H9 (cell line): ENCODE measurements around the gene CACHD1. TPM values are rescaled to one million over a fixed set of nuclear protein-coding genes. Genes with fewer than 3 reads are reported as not detected.

Source experiments
- DNase-seq: peaks from one replicate; pipeline ENCODE4 v3.0.0-alpha.2; 2017
- H2AFZ ChIP-seq: one replicate; pipeline ENCODE4 v1.6.1; 2013; ENCODE audit warnings: mild to moderate bottlenecking, low read length, control low read depth, moderate library complexity
- H2AK5ac ChIP-seq: 2 replicates; pipeline ENCODE4 v1.6.1; 2013; ENCODE audit warnings: low read length, control low read depth, mixed read lengths; ENCODE audit not compliant: insufficient read length
- H2BK120ac ChIP-seq: one replicate; pipeline ENCODE4 v1.6.1; 2013; ENCODE audit warnings: low read depth, mild to moderate bottlenecking, low read length, control low read depth, inconsistent platforms; ENCODE audit not compliant: poor library complexity, severe bottlenecking
- H2BK12ac ChIP-seq: 2 replicates; pipeline ENCODE4 v1.6.1; 2013; ENCODE audit warnings: low read length, control low read depth, mixed read lengths, low read depth; ENCODE audit not compliant: insufficient read length
- H2BK15ac ChIP-seq: 2 replicates; pipeline ENCODE4 v1.6.1; 2013; ENCODE audit warnings: low read depth, low read length, control low read depth
- H2BK20ac ChIP-seq: one replicate; pipeline ENCODE4 v1.6.1; 2013; ENCODE audit warnings: low read depth, mild to moderate bottlenecking, low read length, control low read depth, inconsistent platforms; ENCODE audit not compliant: poor library complexity, severe bottlenecking
- H2BK5ac ChIP-seq: 2 replicates; pipeline ENCODE4 v1.6.1; 2013; ENCODE audit warnings: low read length, control low read depth, mixed read lengths; ENCODE audit not compliant: insufficient read length
- H3K14ac ChIP-seq: 2 replicates; pipeline ENCODE4 v1.6.1; 2013; ENCODE audit warnings: low read length, control low read depth; ENCODE audit not compliant: insufficient read depth
- H3K18ac ChIP-seq: 2 replicates; pipeline ENCODE4 v1.6.1; 2013; ENCODE audit warnings: low read depth, mild to moderate bottlenecking, mixed read lengths, low read length, control low read depth; ENCODE audit not compliant: insufficient read length
- H3K23ac ChIP-seq: 2 replicates; pipeline ENCODE4 v1.6.1; 2013; ENCODE audit warnings: low read length, control low read depth, mixed read lengths, low read depth; ENCODE audit not compliant: insufficient read length
- H3K23me2 ChIP-seq: 2 replicates; pipeline ENCODE4 v1.6.1; 2013; ENCODE audit warnings: low read depth, mild to moderate bottlenecking, mixed read lengths, low read length, control low read depth; ENCODE audit not compliant: insufficient read length, poor library complexity, severe bottlenecking
- H3K27ac ChIP-seq: 2 replicates; pipeline ENCODE4 v1.5.1; 2013; ENCODE audit warnings: low read length, control low read depth, mixed read lengths, low read depth; ENCODE audit not compliant: insufficient read length
- H3K27me3 ChIP-seq: 2 replicates; pipeline ENCODE4 v1.6.1; 2013; ENCODE audit warnings: low read length, control low read depth, inconsistent platforms; ENCODE audit not compliant: insufficient read depth
- H3K4ac ChIP-seq: 2 replicates; pipeline ENCODE4 v1.6.1; 2013; ENCODE audit warnings: low read depth, mild to moderate bottlenecking, control low read depth, inconsistent platforms, low read length, moderate library complexity
- H3K4me1 ChIP-seq: 2 replicates; pipeline ENCODE4 v1.6.1; 2013; ENCODE audit warnings: low read length, control low read depth, inconsistent platforms; ENCODE audit not compliant: insufficient read depth
- H3K4me2 ChIP-seq: 2 replicates; pipeline ENCODE4 v1.6.1; 2013; ENCODE audit warnings: low read length, control low read depth, mixed read lengths; ENCODE audit not compliant: insufficient read length, insufficient read depth
- H3K56ac ChIP-seq: 2 replicates; pipeline ENCODE4 v1.6.1; 2013; ENCODE audit warnings: low read depth, mild to moderate bottlenecking, mixed read lengths, low read length, control low read depth; ENCODE audit not compliant: insufficient read length
- H3K79me1 ChIP-seq: 2 replicates; pipeline ENCODE4 v1.6.1; 2013; ENCODE audit warnings: low read depth, mild to moderate bottlenecking, moderate library complexity, low read length, control low read depth, inconsistent platforms; ENCODE audit not compliant: insufficient read depth, poor library complexity, severe bottlenecking
- H3K79me2 ChIP-seq: 2 replicates; pipeline ENCODE4 v1.6.1; 2013; ENCODE audit warnings: low read length, control low read depth, inconsistent platforms; ENCODE audit not compliant: insufficient read depth
- H3K9ac ChIP-seq: 2 replicates; pipeline ENCODE4 v1.6.1; 2013; ENCODE audit warnings: low read length, control low read depth, mixed read lengths; ENCODE audit not compliant: insufficient read length; ENCODE audit errors: extremely low read depth
- H3K9me3 ChIP-seq: one replicate; pipeline ENCODE4 v1.6.1; 2013; ENCODE audit warnings: low read depth, low read length, inconsistent platforms; ENCODE audit not compliant: control insufficient read depth
- H3T11ph ChIP-seq: one replicate; pipeline ENCODE4 v1.6.1; 2013; ENCODE audit warnings: mild to moderate bottlenecking, low read length, control low read depth, inconsistent platforms
- H4K20me1 ChIP-seq: one replicate; pipeline ENCODE4 v1.6.1; 2013; ENCODE audit not compliant: control insufficient read depth, insufficient read length, insufficient read depth
- H4K5ac ChIP-seq: 2 replicates; pipeline ENCODE4 v1.6.1; 2013; ENCODE audit warnings: low read depth, mild to moderate bottlenecking, mixed read lengths, low read length, control low read depth; ENCODE audit not compliant: insufficient read length
- H4K8ac ChIP-seq: replicated peaks from 2 replicates; pipeline ENCODE4 v1.6.1; 2013; ENCODE audit warnings: low read length, control low read depth, mixed read lengths, low read depth; ENCODE audit not compliant: insufficient read length
- H4K91ac ChIP-seq: 2 replicates; pipeline ENCODE4 v1.6.1; 2013; ENCODE audit warnings: low read depth, mild to moderate bottlenecking, moderate library complexity, mixed read lengths, low read length, control low read depth; ENCODE audit not compliant: insufficient read length
- H3K27ac Mint-ChIP-seq, 3 experiments: 2 replicates in 2 of 3; 3 replicates in 1 of 3; pipeline ENCODE4 v1.8.0; 2020 to 2021; ENCODE audit warnings: mixed read lengths in 3 of 3, mild to moderate bottlenecking in 1 of 3, moderate library complexity in 1 of 3
- H3K27me3 Mint-ChIP-seq: 2 replicates; pipeline ENCODE4 v1.8.0; 2021; ENCODE audit warnings: low read depth, mild to moderate bottlenecking, moderate library complexity, mixed read lengths
- H3K36me3 Mint-ChIP-seq, 3 experiments: 2 replicates in 2 of 3; 3 replicates in 1 of 3; pipeline ENCODE4 v1.8.0; 2020 to 2021; ENCODE audit warnings: low read depth in 3 of 3, mixed read lengths in 3 of 3; ENCODE audit not compliant: insufficient read depth in 1 of 3
- H3K4me1 Mint-ChIP-seq, 2 experiments: 2 replicates each; pipeline ENCODE4 v1.8.0; 2020; ENCODE audit warnings: mixed read lengths in 2 of 2
- H3K4me3 Mint-ChIP-seq, 2 experiments: 2 replicates in 1 of 2; 3 replicates in 1 of 2; pipeline ENCODE4 v1.8.0; 2020 to 2021; ENCODE audit warnings: mild to moderate bottlenecking in 2 of 2, mixed read lengths in 2 of 2, moderate library complexity in 1 of 2
- H3K9me3 Mint-ChIP-seq, 2 experiments: 2 replicates in 1 of 2; 3 replicates in 1 of 2; pipeline ENCODE4 v1.8.0; 2020; ENCODE audit warnings: mild to moderate bottlenecking in 2 of 2, mixed read lengths in 2 of 2, moderate library complexity in 1 of 2
- CTCF ChIP-seq: fragments of 200-600 bp; sonication (generic); conservative IDR thresholded peaks from 3 replicates; pipeline ENCODE4 v1.8.0; 2021; ENCODE audit warnings: antibody characterized with exemption, mild to moderate bottlenecking
- WGBS: extraction: QIAGEN DNeasy Blood & Tissue Kit; methylation state at CpG from one replicate; pipeline ENCODE4 v1.1.7; 2013; ENCODE audit warnings: missing lambda C conversion rate, low lambda C conversion rate, mixed read lengths; ENCODE audit not compliant: insufficient read length; ENCODE audit errors: extremely low coverage; 5-methylcytosine and 5-hydroxymethylcytosine counted together
- total RNA-seq: library from RNA; stranded (reverse); gene quantifications from 2 replicates; pipeline ENCODE4 v1.2.1, GENCODE V29; 2021

CACHD1 gene
- total RNA-seq, 1 experiment from 2014 or later = 94.2 TPM

GRCh38 chr1:64601207-64601606, 131.3 kb downstream of the CACHD1 start:
- H3K36me3 Mint-ChIP-seq = peaks cover 25 to 46% (median 39%) of the 10 kb centered on the region in 3 experiments
- H4K20me1 ChIP-seq = no peaks in the 10 kb centered on the region
- no peak overlapping the region for H3K27ac ChIP-seq
- H3K27me3 ChIP-seq = no peaks in the 10 kb centered on the region
- peaks cover 19 to 20% of the 10 kb centered on the region in 2 experiments for H3K4me1 Mint-ChIP-seq
- peaks cover 1% of the 10 kb centered on the region for H3K79me1 ChIP-seq
- H4K91ac ChIP-seq = no peak overlapping the region
- H2AFZ ChIP-seq = no peak overlapping the region
- 0 out of 2 replicates have a peak, but pooled peaks cover 2% of the 10 kb centered on the region for H3K4me1 ChIP-seq
- no peak overlapping the region for H3T11ph ChIP-seq
- no peak overlapping the region for H2BK120ac ChIP-seq
- no peaks in the 10 kb centered on the region for H3K23me2 ChIP-seq
- H3K4me3 Mint-ChIP-seq = no peak overlapping the region
- no peak overlapping the region for H3K27ac Mint-ChIP-seq
- no peak overlapping the region for H4K8ac ChIP-seq
- H3K27me3 Mint-ChIP-seq = no peaks in the 10 kb centered on the region
- H3K23ac ChIP-seq = no peak overlapping the region
- no peak overlapping the region for H2BK20ac ChIP-seq
- no peak overlapping the region for H2AK5ac ChIP-seq
- H3K18ac ChIP-seq = no peak overlapping the region
- H3K4ac ChIP-seq = no peak overlapping the region
- no peak overlapping the region for H2BK5ac ChIP-seq
- no peak overlapping the region for H3K4me2 ChIP-seq
- H2BK12ac ChIP-seq = no peak overlapping the region
- WGBS = no CpG with 5 or more reads among the region's 3 CpGs
- no peak overlapping the region for H3K56ac ChIP-seq
- H2BK15ac ChIP-seq = no peak overlapping the region
- no peaks in the 10 kb centered on the region for H3K9me3 ChIP-seq
- H3K9ac ChIP-seq = no peak overlapping the region
- no peak for TF ChIP-seq CTCF
- H3K9me3 Mint-ChIP-seq = no peaks in the 10 kb centered on the region
- H4K5ac ChIP-seq = no peak overlapping the region
- H3K14ac ChIP-seq = no peak overlapping the region
- H3K79me2 ChIP-seq = no peaks in the 10 kb centered on the region
- no peak for DNase-seq
